MM.1S (cell line): ENCODE measurements around the gene C17orf58.

ENCODE experiments used
- CTCF ChIP-seq: fragments of 300-600 bp; sonication (generic); IDR thresholded peaks from 2 replicates; pipeline ENCODE4 v1.5.1; 2016; ENCODE audit warnings: antibody characterized with exemption, low read length, mixed read lengths
- EZH2 ChIP-seq: fragments of 300-600 bp; sonication (generic); optimal IDR thresholded peaks from 2 replicates; pipeline ENCODE3; 2017; ENCODE audit warnings: low read depth, mild to moderate bottlenecking, antibody characterized with exemption, low read length, mixed read lengths
- EZH2phosphoT487 ChIP-seq: fragments of 300-600 bp; sonication (generic); IDR thresholded peaks from 2 replicates; pipeline ENCODE4 v1.6.1; 2018; ENCODE audit warnings: antibody characterized with exemption, low read length

- TF ChIP-seq CTCF, result no peak
- no peak for TF ChIP-seq EZH2
- TF ChIP-seq EZH2phosphoT487, result no peak
Observed at GRCh38 chr17:67950945-67951344, 45.3 kb downstream of the C17orf58 start.
